Naive thymus-derived CD8-positive, alpha-beta T cell (primary cell): Measurements from ENCODE around the gene CLIC3. TPM values are rescaled to one million over a fixed set of nuclear protein-coding genes. Genes with fewer than 3 reads are reported as not detected.
"Not testable (repeated sequence)": the region's sequence is repeated elsewhere in the genome, so short reads cannot be mapped to it uniquely, and the experiment has no call there.

Source experiments
- ATAC-seq, 2 donors: fragments of 150-1000 bp; cut with Tn5 transposase in 1 of 2; sonication (Bioruptor Pico), chemical (Tn5 transposase) in 1 of 2; 1 replicate in 1 of 2; 2 replicates in 1 of 2; pipeline ENCODE4 v1.10.0; 2021; ENCODE audit warnings: mild to moderate bottlenecking in 2 of 2, moderate library complexity in 2 of 2
- POLR2A ChIA-PET: fragments of 350-600 bp; sonication (Branson Sonifier 250); formaldehyde crosslinking; loops from one replicate; lab custom pipeline; 2021; ENCODE audit warnings: antibody characterized with exemption; lab: Charles Lee
- DNase-seq, 10 donors: peaks; one replicate each; pipeline versions ENCODE4 v3.0.0 to v3.0.0-alpha.2; 2020 to 2022
- H3K27ac Mint-ChIP-seq, 10 donors: one replicate each; pipeline ENCODE4 v1.8.0; 2020 to 2022; ENCODE audit warnings: mild to moderate bottlenecking in 10 of 10, mixed read lengths in 10 of 10, moderate library complexity in 4 of 10, inconsistent platforms in 1 of 10
- H3K27me3 Mint-ChIP-seq, 5 donors: one replicate each; pipeline ENCODE4 v1.8.0; 2021 to 2022; ENCODE audit warnings: mixed read lengths in 5 of 5
- H3K36me3 Mint-ChIP-seq, 3 donors: one replicate each; pipeline ENCODE4 v1.8.0; 2020 to 2022; ENCODE audit warnings: mixed read lengths in 3 of 3, mild to moderate bottlenecking in 2 of 3, inconsistent platforms in 1 of 3
- H3K4me1 Mint-ChIP-seq, 4 donors: one replicate each; pipeline ENCODE4 v1.8.0; 2021 to 2022; ENCODE audit warnings: mixed read lengths in 4 of 4
- H3K4me3 Mint-ChIP-seq, 10 donors: one replicate each; pipeline ENCODE4 v1.8.0; 2020 to 2022; ENCODE audit warnings: mild to moderate bottlenecking in 10 of 10, mixed read lengths in 10 of 10, moderate library complexity in 6 of 10, inconsistent platforms in 1 of 10
- H3K9me3 Mint-ChIP-seq, 9 donors: one replicate each; pipeline ENCODE4 v1.8.0; 2020 to 2022; ENCODE audit warnings: mixed read lengths in 9 of 9, mild to moderate bottlenecking in 3 of 9, inconsistent platforms in 1 of 9, moderate library complexity in 1 of 9
- polyA plus RNA-seq, 3 donors: library from polyadenylated mRNA; unstranded; fragments of 300-500 nt; fragmentation: Illumina TruSeq; gene quantifications; one replicate each; pipeline ENCODE4 v1.2.3, GENCODE V29; 2021
- total RNA-seq, 8 experiments: library from RNA in 2 of 8; stranded (reverse) in 2 of 8; gene quantifications; one replicate each; pipeline ENCODE4 v1.2.3 and lab custom pipeline; 2021 to 2026

The CLIC3 gene
- total and polyA plus RNA-seq, 5 experiments from 2014 or later: 7.0 to 30.2 (median 13.5) TPM

DNA sequence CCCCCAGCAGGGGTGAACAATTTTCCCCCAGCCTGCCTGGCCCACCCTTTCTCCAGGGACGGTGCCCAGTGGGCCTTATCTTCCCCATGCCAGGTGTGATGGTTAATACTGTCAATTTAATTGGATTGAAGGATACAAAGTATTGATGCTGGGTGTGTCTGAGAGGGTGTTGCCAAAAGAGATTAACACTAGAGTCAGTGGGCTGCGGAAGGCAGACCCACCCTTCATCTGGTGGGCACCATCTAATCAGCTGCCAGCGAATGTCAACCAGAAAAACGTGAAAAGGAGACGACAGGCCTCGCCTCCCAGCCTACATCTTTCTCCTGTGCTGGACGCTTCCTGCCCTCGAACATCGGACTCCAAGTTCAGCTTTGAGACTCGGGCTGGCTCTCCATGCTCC lies 41.1 kb upstream of the CLIC3 start:
- H3K27ac Mint-ChIP-seq: no peak overlapping the region
- DNase-seq (no peak), ATAC-seq (no peak)

DNA sequence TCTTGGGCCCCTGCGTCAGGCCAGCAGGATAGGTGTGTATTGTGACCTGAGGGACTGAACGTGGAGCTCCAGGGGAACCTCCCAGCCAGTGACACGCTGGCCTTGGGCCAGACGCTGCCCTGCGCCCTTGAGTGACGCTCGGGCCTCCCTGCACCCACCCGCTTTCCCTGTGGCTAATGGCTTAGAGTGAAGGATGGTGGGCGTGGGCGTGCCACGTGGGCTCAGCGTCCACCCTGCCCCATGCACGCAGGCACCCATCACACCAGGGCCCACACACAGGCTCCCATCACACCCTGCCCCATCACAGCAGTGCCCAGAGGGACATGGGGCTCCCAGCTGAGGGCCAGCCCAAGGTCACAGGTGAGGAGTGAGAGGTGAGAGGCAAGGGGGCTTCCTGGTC lies 40.7 kb upstream of the CLIC3 start:
- no peak overlapping the region for H3K27ac Mint-ChIP-seq
- peaks cover 12 to 34% (median 29%) of the 10 kb centered on the region in 4 donors for H3K4me1 Mint-ChIP-seq
- no peak for DNase-seq
- H3K9me3 Mint-ChIP-seq: no peaks in the 10 kb centered on the region
- no peaks in the 10 kb centered on the region for H3K36me3 Mint-ChIP-seq
- no peak for ATAC-seq
- POLR2A ChIA-PET: interaction anchor here (0.6 to 0.9 kb wide), 2 partner anchors 9 to 41 kb away, joined by 3 to 4 read pairs; partner anchors contain the start of gene CLIC3
- no peak overlapping the region for H3K4me3 Mint-ChIP-seq
- peaks cover 0 to 6% (median 0%) of the 10 kb centered on the region in 5 donors for H3K27me3 Mint-ChIP-seq

More for the DNA sequence above, 41.1 kb upstream of the CLIC3 start:
- H3K4me1 Mint-ChIP-seq: peaks cover 10 to 29% (median 25%) of the 10 kb centered on the region in 4 donors
- H3K36me3 Mint-ChIP-seq: no peaks in the 10 kb centered on the region
- no peaks in the 10 kb centered on the region for H3K9me3 Mint-ChIP-seq
- peaks cover 0 to 7% (median 0%) of the 10 kb centered on the region in 5 donors for H3K27me3 Mint-ChIP-seq
- H3K4me3 Mint-ChIP-seq: no peak overlapping the region
- POLR2A ChIA-PET: interaction anchor here (0.6 to 0.9 kb wide), 2 partner anchors 9 to 41 kb away, joined by 3 to 4 read pairs; partner anchors contain the start of gene CLIC3

DNA sequence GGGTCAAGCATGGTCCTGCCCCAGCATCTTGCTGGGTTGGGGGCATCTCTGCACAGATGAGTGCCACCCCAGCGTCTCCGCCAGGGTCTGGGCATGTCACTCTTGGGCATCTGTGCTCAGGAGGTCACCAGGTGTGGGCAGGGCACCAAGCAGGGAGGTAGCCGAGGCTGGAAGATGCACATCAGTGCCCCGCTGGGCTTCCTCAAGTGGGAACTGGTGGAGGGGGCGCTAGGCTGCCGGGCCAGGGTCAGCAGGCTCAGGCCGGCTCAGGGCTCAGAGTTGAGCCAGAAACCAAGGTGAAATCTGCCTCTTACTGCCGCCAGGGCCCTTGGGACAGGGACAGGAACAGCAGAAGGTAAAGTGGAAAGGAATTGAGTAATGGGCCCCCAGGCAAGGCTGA lies 39.6 kb upstream of the CLIC3 start:
- POLR2A ChIA-PET: interaction anchor here (0.7 to 3.2 kb wide), 13 partner anchors 9 to 248 kb away, joined by 3 to 17 read pairs (median 4); partner anchors contain the start of genes AJM1 and PAXX
- ATAC-seq (no peak), DNase-seq (no peak)
- Mint-ChIP-seq H3K4me1 (peaks cover 15 to 42% (median 35%) of the 10 kb centered on the region in 4 donors), H3K27ac (no peak overlapping the region), H3K27me3 (peaks cover 0 to 3% (median 0%) of the 10 kb centered on the region in 5 donors), H3K4me3 (no peak overlapping the region), H3K36me3 (no peaks in the 10 kb centered on the region), H3K9me3 (no peaks in the 10 kb centered on the region)

DNA sequence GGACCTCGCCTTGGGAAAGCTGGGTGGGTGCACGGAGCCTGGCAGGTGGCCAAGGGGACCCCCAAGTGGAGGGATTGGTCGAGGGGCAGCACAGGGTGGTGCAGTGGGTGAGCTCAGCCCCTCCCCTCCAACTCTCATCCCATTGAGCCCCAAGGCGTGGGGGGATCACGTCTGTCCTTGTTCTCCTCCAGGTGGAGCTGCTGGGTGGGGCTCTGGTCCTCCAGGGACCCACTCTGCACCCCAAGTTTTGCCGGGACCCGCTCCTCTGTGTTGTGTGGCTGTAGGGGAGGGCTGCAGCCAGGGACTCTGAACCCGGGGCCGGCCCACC lies 39.1 kb upstream of the CLIC3 start:
- Mint-ChIP-seq H3K36me3 (no peaks in the 10 kb centered on the region), H3K9me3 (no peaks in the 10 kb centered on the region), H3K27ac (peak overlapping the region in 2 of 10 donors; percentile 13 to 48), H3K4me1 (peaks cover 19 to 46% (median 39%) of the 10 kb centered on the region in 4 donors), H3K4me3 (peak overlapping the region in 2 of 10 donors; percentile 83 to 84), H3K27me3 (peaks cover 0 to 3% (median 0%) of the 10 kb centered on the region in 5 donors)
- DNase-seq (no peak), ATAC-seq (no peak)
- POLR2A ChIA-PET: interaction anchor here (0.8 to 3.2 kb wide), 18 partner anchors 9 to 307 kb away, joined by 3 to 17 read pairs (median 4); partner anchors contain the start of genes AJM1, FBXW5, PAXX and RABL6

DNA sequence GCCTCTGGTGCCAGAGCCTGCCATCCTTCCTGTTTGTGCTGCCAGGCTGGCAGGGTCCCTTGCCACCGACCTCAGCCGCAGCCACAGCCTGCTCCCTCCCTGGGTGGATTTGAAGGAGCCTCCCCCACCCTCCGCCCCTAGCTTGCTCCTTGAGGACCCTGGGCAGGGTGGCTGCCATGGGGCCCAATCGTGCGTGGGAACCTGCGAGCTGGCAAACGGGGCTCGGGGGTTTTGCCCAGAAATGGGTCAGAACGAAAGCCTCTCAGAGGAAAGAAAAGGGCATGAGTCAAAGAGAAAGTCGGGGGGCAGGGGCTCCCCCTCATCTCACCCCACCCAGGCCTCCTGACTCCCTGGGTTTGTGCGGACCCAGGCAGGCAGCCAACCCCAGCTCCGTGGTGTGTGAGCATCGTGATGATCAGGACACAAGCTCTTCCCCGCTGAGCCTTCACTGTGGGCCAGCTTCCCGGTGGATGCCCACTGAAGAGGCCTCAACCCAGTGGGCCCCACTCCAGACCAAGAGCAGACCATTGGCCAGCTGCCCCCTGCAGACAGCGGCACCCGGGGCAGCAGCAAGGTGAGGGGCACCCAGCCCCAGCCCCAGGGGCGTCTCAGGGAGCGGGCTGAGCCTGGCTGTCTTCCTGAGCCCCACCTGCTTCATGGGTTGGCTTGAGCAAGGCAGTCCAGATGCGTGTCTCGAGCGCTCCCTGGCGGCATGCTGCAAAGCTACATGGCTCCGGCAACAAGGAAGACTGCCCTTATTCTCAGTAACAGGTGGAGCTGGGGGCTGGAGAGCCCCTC lies 38.5 kb upstream of the CLIC3 start:
- no peaks in the 10 kb centered on the region for H3K9me3 Mint-ChIP-seq
- DNase-seq (peak; percentile 77 to 93 (median 86)), ATAC-seq (peak; percentile 84 to 89)
- H3K4me1 Mint-ChIP-seq: peaks cover 19 to 52% (median 44%) of the 10 kb centered on the region in 4 donors
- H3K36me3 Mint-ChIP-seq: no peaks in the 10 kb centered on the region
- peak overlapping the region; percentile 19 to 88 (median 74) for H3K27ac Mint-ChIP-seq
- POLR2A ChIA-PET: interaction anchor here (0.7 to 3.2 kb wide), 22 partner anchors 10 to 307 kb away, joined by 3 to 17 read pairs (median 4); partner anchors contain the start of genes AJM1, CLIC3, FBXW5 and MAN1B1
- H3K4me3 Mint-ChIP-seq: peak overlapping the region; percentile 65 to 89 (median 78)
- H3K27me3 Mint-ChIP-seq: peaks cover 0 to 2% (median 0%) of the 10 kb centered on the region in 5 donors

DNA sequence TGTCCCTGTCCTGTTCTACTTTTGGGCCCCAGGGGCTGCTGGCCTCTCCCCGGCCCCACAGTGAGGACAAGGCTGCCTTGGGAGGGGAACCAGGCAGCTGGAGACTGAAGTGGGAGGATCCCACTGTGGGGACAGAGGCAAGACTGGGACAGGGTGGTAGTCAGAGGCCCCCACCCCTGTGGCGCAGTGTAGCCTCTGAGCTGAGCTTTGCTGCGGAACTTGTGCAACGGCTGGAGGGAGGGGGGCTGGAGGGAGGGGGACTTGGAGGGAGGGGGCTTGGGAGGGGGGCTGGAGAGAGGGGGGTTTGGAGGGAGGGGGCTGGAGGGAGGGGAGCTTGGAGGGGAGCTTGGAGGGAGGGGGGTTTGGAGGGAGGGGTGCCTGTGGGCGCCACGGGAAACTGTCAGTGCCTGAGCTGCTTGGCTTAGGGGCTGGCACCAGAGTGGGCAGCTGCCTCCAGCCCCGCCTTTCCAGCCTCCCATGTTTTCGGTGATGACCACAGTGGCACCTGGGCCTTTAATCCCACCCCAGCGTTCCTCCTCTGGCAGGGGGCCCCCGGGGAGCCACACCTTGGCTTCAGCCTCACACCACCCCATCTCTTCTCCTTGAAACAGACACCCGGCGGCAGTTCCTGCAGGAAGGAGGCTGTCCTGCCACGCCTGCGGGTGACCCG lies 37.8 kb upstream of the CLIC3 start:
- peaks cover 24 to 59% (median 51%) of the 10 kb centered on the region in 4 donors for H3K4me1 Mint-ChIP-seq
- no peaks in the 10 kb centered on the region for H3K36me3 Mint-ChIP-seq
- H3K4me3 Mint-ChIP-seq: peak overlapping the region; percentile 65 to 89 (median 78)
- ATAC-seq: no peak
- POLR2A ChIA-PET: interaction anchor here (0.7 to 3.2 kb wide), 17 partner anchors 10 to 306 kb away, joined by 3 to 17 read pairs (median 5); partner anchors contain the start of genes AJM1, CLIC3, FBXW5 and MAN1B1
- peaks cover 0 to 2% (median 0%) of the 10 kb centered on the region in 5 donors for H3K27me3 Mint-ChIP-seq
- H3K9me3 Mint-ChIP-seq: no peaks in the 10 kb centered on the region
- DNase-seq: no peak
- peak overlapping the region in 9 of 10 donors; percentile 19 to 88 (median 79) for H3K27ac Mint-ChIP-seq

DNA sequence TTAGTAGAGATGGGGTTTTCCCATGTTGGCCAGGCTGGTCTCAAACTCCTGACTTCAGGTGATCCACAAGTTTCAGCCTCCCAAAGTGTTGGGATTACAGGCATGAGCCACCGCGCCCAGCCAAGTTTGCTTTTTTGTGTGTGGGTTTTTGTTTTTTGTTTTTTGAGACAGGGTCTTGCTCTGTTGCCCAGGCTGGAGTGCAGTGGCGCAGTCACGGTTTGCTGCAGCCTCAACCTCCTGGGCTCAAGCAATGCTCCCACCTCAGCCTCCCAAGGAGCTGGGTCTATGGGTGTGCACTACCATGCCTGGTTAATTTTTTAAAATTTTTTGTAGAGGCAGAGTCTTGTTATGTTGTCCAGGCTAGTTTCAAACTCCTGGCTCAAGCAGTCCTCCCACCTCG lies 37.1 kb upstream of the CLIC3 start:
- Mint-ChIP-seq H3K27ac (peak overlapping the region in 5 of 10 donors; percentile 14 to 80 (median 65)), H3K4me1 (peaks cover 24 to 61% (median 57%) of the 10 kb centered on the region in 4 donors), H3K4me3 (peak overlapping the region in 6 of 10 donors; percentile 19 to 84 (median 46))
- not testable (repeated sequence) for DNase-seq, H3K27me3 Mint-ChIP-seq, H3K36me3 Mint-ChIP-seq, H3K9me3 Mint-ChIP-seq, ATAC-seq
- POLR2A ChIA-PET: interaction anchor here (1.0 to 3.2 kb wide), 4 partner anchors 9 to 243 kb away, joined by 3 to 16 read pairs (median 5); partner anchors contain the start of genes PAXX, TMEM141 and TUBB4B

DNA sequence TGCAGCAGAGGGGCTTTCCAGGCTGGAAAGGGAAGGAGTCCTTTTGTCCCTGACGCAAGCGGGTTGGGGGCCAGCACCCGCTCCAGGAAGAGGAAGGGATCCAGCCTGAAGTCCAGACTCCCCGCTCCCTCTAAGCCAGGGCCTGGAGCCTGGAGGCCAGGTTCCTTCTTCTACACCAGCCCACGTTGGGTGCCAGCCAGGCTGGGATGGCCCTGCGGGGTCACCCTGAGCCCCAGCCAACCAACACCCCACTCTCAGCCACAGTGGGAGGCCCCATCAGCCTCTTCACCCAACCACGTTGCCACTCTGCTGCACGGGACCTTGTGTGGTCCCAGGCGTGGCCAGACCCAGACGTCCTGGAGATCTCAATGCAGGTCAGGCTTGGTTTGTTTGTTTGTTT lies 36.5 kb upstream of the CLIC3 start:
- DNase-seq: no peak
- no peaks in the 10 kb centered on the region for H3K9me3 Mint-ChIP-seq
- H3K36me3 Mint-ChIP-seq: no peaks in the 10 kb centered on the region
- POLR2A ChIA-PET: interaction anchor here (1.0 to 3.2 kb wide), 3 partner anchors 8 to 208 kb away, joined by 3 to 16 read pairs (median 5); partner anchors contain the start of genes PAXX and TUBB4B
- H3K27me3 Mint-ChIP-seq: no peaks in the 10 kb centered on the region
- peak overlapping the region in 7 of 10 donors; percentile 14 to 80 (median 49) for H3K27ac Mint-ChIP-seq
- peaks cover 24 to 61% (median 57%) of the 10 kb centered on the region in 4 donors for H3K4me1 Mint-ChIP-seq
- H3K4me3 Mint-ChIP-seq: peak overlapping the region in 6 of 10 donors; percentile 3 to 84 (median 43)
- no peak for ATAC-seq

DNA sequence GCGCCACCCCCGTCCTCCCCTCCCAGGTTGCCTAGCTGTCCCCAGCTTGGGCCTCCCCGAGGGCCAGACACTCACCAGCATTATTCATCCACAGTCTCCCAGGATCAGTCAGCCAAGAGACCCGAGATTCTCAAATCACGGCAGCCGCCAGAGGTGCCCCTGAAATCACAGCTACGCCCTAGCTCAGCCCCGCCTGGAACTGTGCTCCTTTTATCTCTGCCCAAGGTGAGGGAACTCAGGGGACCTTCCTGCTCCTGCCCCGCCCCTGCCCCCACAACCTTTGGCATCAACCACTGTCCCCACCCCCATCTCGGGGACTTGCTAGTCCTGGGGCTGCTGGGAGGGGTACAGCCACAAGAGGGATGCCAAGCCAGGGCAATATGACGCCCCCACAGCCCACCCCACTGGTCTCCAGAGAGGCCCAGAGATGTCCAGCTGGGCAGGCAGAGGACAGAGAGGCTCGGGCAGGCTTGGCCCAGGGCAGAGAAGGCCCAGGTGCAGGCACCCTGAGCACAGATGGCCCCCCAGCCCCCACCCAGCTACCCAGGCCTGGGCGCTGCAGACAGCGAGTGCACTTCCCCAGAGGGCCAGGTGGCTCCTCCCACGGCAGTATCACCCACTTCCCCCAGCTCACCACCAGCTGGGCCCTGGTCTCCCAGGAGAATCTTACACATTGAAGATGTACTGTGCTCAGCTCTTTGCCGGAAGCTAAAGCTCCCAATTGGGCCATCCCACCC lies 35.7 kb upstream of the CLIC3 start, which contains the start of gene FUT7:
Gene FUT7, minus strand, starts transcription at position 185 of the 737 bp plus-strand sequence. Its CDS starts 97 bp downstream, at position 88.
- Mint-ChIP-seq H3K4me1 (peaks cover 24 to 66% (median 61%) of the 10 kb centered on the region in 4 donors), H3K4me3 (peak within 1 kb of the TSS; percentile 72 to 92 (median 81)), H3K27me3 (no peaks in the 10 kb centered on the region), H3K9me3 (no peaks in the 10 kb centered on the region), H3K36me3 (no peaks in the 10 kb centered on the region), H3K27ac (peak within 1 kb of the TSS in 9 of 10 donors; percentile 79 to 92 (median 83))
- DNase-seq (peak in 5 of 10 donors; percentile 30 to 44 (median 33)), ATAC-seq (peak in 1 of 2 donors; percentile 26)
- POLR2A ChIA-PET: interaction anchor here (1.5 to 1.9 kb wide), 2 partner anchors 36 to 39 kb away, joined by 5 to 7 read pairs; partner anchors contain the start of genes CLIC3 and PAXX

DNA sequence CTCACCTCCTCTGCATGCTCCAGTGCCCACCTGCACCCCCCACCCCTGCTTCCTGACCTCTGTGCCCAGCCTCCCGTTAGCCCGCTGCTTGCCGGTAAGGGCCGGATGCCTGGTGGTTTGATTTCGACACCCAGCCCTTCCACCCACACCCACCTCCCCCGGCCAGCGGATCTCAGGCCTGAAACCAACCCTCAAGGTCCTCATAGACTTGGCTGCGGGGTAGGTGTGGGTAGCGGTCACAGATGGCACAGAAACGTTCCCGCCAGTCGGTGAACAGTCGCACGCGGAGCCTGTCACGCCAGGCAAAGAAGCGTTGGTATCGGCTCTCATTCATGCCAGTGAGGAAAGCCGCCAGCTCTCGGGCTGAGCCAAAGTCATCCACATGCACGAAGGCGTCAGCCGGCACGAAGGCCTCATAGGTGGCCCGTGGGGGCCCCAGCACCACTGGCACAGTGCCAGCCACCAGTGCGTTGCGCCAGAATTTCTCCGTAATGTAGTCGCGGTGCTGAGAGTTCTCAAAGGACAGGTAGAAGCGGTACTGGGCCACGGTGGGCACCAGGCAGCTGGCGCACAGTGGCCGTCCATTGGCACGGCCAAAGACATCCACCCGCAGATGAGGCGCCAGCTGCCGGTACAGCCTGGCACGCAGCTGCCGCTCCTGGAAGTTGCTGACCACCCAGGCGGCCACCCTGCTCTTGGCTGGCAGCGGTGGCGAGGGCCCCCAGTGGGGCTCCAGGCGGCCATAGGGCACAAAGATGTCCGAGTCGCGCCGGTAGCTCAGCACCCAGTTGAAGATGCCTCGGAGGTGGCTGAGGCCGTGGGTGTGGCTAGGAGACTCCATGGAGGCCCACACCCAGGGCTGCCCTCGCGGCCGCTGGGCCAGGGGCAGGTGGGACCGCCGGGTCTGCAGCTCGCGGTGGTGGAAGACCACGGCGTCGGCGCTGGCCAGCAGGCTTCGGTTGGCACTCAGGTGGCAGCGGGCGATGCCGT lies 34.5 kb upstream of the CLIC3 start:
- H3K27ac Mint-ChIP-seq: peak overlapping the region in 9 of 10 donors; percentile 57 to 89 (median 72)
- ATAC-seq: no peak

More for the DNA sequence above, 34.5 kb upstream of the CLIC3 start:
- Mint-ChIP-seq H3K27me3 (no peaks in the 10 kb centered on the region), H3K4me1 (peaks cover 26 to 74% (median 70%) of the 10 kb centered on the region in 4 donors), H3K4me3 (peak overlapping the region; percentile 66 to 88 (median 80)), H3K36me3 (no peaks in the 10 kb centered on the region), H3K9me3 (no peaks in the 10 kb centered on the region)
- POLR2A ChIA-PET: interaction anchor here (0.9 to 2.6 kb wide), 7 partner anchors 35 to 243 kb away, joined by 4 to 13 read pairs (median 5); partner anchors contain the start of genes CLIC3, MAN1B1, PAXX and RABL6
- DNase-seq: peak in 2 of 10 donors; percentile 31 to 56
